CD4-positive, alpha-beta T cell treated with Interleukin-17A for 1 hour (primary cell): ENCODE data around the gene PACRG.

Experiments used
- DNase-seq: peaks from one replicate; pipeline ENCODE4 v3.0.0-alpha.2; 2020

Gene PACRG

DNA sequence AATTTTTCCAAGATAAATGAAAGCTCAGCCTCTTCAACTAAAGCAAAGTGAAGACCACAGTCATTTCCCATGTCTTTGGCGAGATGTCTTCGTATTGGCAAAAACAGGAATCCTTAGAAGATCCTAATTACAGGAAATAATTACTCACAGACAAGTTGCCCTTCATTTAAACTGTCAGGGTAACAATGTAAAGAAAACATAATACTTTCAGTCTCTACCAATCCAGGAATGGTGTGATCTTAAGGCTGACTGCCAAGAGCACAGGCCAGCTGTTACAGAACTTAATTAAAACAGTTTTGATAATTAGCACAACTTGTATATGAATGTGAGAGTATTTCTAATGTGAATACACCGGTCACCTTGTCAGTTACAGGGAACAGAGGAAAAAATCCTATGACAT is 292.2 kb downstream of the PACRG start:
- DNase-seq: no peak

DNA sequence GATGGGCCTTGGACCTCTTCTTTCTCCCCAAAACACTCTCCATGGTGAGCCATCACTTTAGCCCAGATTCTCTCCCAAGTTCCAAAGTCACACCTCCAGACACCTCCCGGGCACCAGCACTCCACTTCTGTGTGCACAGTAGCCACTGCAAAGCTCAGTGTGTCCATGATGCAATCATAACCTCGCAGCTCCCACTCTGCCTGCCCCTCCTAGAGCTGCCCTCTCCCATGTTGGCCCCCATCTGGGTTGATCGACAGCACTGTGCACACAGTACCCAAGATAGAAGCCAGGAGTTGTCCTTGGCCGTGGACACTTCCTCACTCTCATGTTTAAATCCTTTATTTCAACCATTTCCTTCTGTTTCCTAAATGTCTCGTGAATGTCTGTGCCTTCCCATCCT is 293.3 kb downstream of the PACRG start:
- no peak for DNase-seq

GRCh38 chr6:163023700-163024099 is 295.9 kb downstream of the PACRG start:
- DNase-seq: no peak

- no peak for DNase-seq
Measured at GRCh38 chr6:163026893-163027292, 299.1 kb downstream of the PACRG start.

- no peak for DNase-seq
Measured at GRCh38 chr6:163030980-163031379, 303.2 kb downstream of the PACRG start.

- DNase-seq: no peak
Measured at GRCh38 chr6:163031931-163032330, 304.2 kb downstream of the PACRG start.

- no peak for DNase-seq
Measured at GRCh38 chr6:163036160-163036645, 308.4 kb downstream of the PACRG start.

DNA sequence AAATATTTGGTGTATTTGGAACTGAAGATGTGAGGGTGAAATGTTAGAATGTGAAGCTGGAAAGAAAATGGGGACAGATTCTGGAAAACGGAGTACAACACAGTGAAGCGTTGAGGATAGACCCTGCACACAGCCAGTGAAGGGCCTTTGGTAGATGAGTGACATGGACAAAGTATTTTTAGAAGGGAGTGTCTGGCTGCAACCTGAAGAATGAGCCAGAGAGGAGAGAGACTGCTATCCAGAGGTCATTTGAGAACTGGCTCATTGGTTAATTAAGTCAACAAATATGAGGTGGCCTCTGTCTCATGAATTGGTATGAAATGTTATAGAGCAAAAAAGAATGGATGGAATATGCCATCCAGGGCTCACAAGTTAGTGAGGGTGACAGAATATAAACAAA is 310.5 kb downstream of the PACRG start:
- DNase-seq: no peak

DNA sequence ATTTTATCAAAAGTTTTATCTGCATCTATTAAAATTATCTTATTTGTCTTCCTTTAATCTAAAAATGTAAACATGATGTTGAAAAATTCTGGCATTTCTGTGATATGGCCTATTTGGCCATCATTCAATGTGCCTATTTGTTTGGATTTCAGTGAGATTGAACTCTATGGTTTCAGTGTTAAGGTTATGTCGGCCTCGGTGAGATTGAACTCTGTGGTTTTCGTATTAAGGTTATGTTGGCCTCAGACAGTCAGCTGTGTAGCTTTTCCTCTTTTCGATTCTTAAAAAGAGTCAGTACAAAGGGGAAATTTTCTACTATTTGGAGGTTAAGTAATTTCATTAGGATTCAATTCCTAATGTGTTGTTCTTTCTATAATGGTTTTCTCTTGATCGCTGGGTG is 320.6 kb downstream of the PACRG start:
- no peak for DNase-seq

- no peak for DNase-seq
Measured at GRCh38 chr6:163053667-163054344, 326.0 kb downstream of the PACRG start.

DNA sequence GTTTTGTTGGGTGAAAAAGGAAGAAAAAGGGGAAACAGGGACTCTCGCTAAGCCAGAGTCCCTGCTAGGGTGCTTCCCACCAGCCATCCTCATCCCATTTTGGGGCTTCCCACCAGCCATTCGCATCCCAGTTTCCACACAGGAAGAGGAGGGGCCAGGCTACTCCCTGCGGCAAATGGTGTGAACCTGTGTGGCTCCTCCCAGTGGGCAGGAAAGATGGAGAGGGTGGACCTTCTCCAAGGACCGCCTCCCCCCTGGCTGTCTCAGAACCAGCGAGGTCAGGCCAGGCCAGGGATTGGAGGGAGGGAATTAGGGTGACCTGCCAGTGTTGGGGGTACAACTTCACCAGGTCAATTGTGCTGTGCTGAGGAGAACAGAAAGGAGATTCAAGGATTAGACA is 326.9 kb downstream of the PACRG start:
- no peak for DNase-seq

DNA sequence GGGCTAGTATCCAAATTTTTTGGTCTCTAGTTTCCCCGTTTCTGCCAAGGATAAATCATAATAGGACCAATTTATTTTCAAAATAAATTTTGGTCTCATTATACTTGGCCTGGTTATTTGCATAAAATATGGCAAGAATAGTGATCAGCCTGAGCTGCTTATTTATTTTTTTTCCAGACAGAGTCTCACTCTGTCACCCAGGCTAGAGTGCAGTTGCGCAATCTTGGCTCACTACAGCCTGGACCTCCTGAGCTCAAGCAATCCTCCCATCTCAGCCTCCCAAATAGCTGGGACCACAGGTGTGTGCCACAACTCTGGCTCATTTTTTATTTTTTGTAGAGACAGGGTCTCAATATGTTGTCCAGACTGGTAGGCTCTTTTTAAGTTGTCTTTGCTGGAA is 329.5 kb downstream of the PACRG start:
- DNase-seq: no peak

GRCh38 chr6:163062790-163063189 is 335.0 kb downstream of the PACRG start:
- no peak for DNase-seq

DNA sequence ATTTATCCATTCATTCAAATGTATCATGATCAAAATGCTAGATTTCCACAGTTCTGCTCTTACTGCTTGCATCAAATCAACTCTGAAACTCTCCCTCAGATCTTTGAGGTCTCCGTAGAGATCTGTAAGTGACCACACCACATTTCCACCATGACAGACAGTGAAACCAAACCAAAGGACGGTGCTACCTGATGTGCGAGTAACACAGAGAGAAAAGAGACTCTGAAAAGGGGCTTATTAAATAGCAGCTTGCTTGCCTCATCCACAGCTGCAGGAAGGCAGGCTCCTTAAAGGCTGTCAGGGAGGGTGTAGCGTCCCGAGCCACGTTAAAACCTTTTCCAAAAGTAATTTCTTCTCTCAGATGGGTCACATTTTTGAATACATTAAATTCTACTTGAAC is 335.8 kb downstream of the PACRG start:
- DNase-seq: no peak

- DNase-seq: no peak
Measured at GRCh38 chr6:163064397-163064796, 336.6 kb downstream of the PACRG start.

DNA sequence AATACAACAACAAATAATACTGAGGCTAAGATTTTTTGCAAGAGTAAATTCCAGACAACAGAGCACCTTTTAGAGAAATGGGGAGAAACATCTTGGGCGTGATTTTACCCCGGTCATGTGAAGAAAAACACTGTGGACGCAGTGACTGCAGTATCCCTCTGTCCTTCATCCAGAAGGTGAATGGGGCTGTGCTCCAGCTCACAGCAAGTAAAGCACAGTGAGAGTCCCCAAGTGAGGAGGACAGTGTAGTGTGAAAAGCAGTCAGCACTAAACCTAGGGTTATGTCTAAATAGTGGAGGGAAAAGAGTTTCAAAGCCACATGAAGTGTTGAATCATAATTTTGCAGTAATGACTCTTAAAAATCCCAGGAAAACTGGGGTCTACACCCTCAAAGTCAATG is 338.4 kb downstream of the PACRG start:
- no peak for DNase-seq

- DNase-seq: no peak
Measured at GRCh38 chr6:163077134-163077533, 349.4 kb downstream of the PACRG start.

- DNase-seq: no peak
Measured at GRCh38 chr6:163078712-163079111, 350.9 kb downstream of the PACRG start.

DNA sequence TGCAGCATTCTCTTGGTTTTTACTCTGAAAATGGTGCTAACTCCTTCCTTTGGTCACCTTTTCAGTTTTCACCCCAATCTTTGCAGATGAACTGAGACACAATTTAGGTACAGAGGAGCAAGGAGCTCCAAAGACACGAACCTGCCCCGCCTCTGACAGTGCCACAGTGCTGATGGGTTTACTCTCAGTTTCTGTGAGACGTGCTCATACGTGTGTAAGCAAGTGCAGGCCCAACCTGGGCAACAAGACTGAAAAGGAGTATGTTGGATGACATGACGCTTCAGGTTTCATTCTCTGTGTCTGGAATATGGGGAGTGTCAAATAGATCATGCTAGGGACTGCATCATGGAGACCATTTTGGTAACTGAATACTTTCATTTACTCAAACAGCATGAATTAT is 352.5 kb downstream of the PACRG start:
- DNase-seq: no peak

- DNase-seq: no peak
Measured at GRCh38 chr6:163083141-163083540, 355.4 kb downstream of the PACRG start.

- no peak for DNase-seq
Measured at GRCh38 chr6:163085426-163085825, 357.7 kb downstream of the PACRG start.

GRCh38 chr6:163085861-163086623 is 358.3 kb downstream of the PACRG start:
- no peak for DNase-seq

DNA sequence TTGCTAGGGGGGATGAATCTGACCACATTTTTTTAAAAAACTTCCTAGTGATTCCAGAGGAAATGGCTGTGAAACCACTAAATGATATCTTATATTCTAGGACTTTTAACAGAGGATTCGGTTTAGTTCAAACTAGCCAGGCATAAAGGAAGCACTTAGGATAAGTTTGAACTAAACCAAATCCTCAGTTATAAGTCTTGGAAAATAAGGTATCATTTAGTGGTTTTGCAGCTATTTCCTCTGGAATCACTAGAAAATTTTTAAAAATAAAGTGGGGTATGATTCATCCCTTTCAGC is 358.8 kb downstream of the PACRG start:
- no peak for DNase-seq

- no peak for DNase-seq
Measured at GRCh38 chr6:163087981-163088380, 360.2 kb downstream of the PACRG start.

DNA sequence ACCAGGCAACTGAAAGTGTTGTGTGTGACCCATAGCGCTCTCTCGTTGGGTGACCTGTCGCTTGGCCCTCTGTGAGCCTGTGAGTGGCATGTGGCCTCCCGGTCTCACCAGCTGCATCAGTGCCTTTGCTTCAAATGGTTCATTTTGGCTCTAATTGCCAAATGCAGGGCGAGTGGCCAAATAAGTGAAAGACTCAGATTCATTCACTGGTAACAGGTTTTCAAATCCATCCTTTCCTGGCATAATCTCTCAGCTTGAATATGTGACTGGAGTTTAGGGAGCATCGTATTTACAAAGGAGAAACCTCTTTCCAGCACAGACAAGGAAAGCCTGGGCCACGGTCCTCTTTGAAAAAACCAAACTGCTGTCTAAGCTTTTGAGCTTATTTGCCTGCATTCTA is 365.1 kb downstream of the PACRG start:
- DNase-seq: no peak
